RWPE1 (cell line): Measurements from ENCODE around the gene CHRNA9.

Experiments
- CTCF ChIA-PET: fragments of 350-600 bp; sonication (Branson Sonifier 250); formaldehyde crosslinking; extraction: SDS; loops from one replicate; lab custom pipeline; 2021; lab: Yijun Ruan, JAX
- POLR2A ChIA-PET: fragments of 400-600 bp; formaldehyde crosslinking; extraction: SDS; loops from one replicate; lab custom pipeline; 2020; ENCODE audit warnings: antibody characterized with exemption; ENCODE audit not compliant: low non-redundant PET; lab: Yijun Ruan, JAX
- DNase-seq: peaks from one replicate; pipeline ENCODE4 v3.0.0; 2012; ENCODE audit warnings: low spot score
- H3K27ac ChIP-seq: fragments of 450-650 bp; 2 replicates; pipeline ENCODE4 v1.5.1; 2017
- CTCF ChIP-seq: fragments of 450-650 bp; conservative IDR thresholded peaks from 2 replicates; pipeline ENCODE4 v1.5.1; 2017; ENCODE audit warnings: low read depth, mild to moderate bottlenecking

The CHRNA9 gene

GRCh38 chr4:40328383-40328782 is 6.8 kb upstream of the CHRNA9 start:
- CTCF ChIA-PET = interaction anchor here (0.6 to 1.9 kb wide), 3 partner anchors 11 to 179 kb away, joined by 3 to 5 read pairs (median 5); no protein-coding TSS in a partner anchor

GRCh38 chr4:40329805-40330204 is 5.3 kb upstream of the CHRNA9 start:
- ChIA-PET CTCF (no interaction called here), POLR2A (no interaction called here)
- DNase-seq = no peak
- H3K27ac ChIP-seq = no peak overlapping the region
- TF ChIP-seq CTCF = no peak

More at GRCh38 chr4:40328383-40328782, 6.8 kb upstream of the CHRNA9 start:
- POLR2A ChIA-PET = no interaction called here
- no peak for TF ChIP-seq CTCF
- no peak for DNase-seq
- H3K27ac ChIP-seq = no peak overlapping the region

- peak overlapping the region; percentile 17; the same call in 1 of the 2 replicates for H3K27ac ChIP-seq
- TF ChIP-seq CTCF = no peak
- ChIA-PET POLR2A (no interaction called here), CTCF (no interaction called here)
- DNase-seq = no peak
These were observed 4.6 kb upstream of the CHRNA9 start for GRCh38 chr4:40330536-40330935.

GRCh38 chr4:40331101-40331745 is 3.9 kb upstream of the CHRNA9 start:
- POLR2A ChIA-PET = no interaction called here

GRCh38 chr4:40331961-40332360 is 3.2 kb upstream of the CHRNA9 start:
- POLR2A ChIA-PET = no interaction called here
- TF ChIP-seq CTCF = no peak

More at GRCh38 chr4:40331101-40331745, 3.9 kb upstream of the CHRNA9 start:
- CTCF ChIA-PET = interaction anchor here (0.6 kb wide), 1 partner anchor 12 kb away, joined by 4 read pairs; no protein-coding TSS in a partner anchor
- H3K27ac ChIP-seq = peak overlapping the region; percentile 17; the same call in 1 of the 2 replicates
- TF ChIP-seq CTCF = no peak
- DNase-seq = no peak

GRCh38 chr4:40333921-40334352 is 1.2 kb upstream of the CHRNA9 start:
- POLR2A ChIA-PET = interaction anchor here (0.9 kb wide), 1 partner anchor 278 kb away, joined by 3 read pairs; no protein-coding TSS in a partner anchor
- DNase-seq = peak; percentile 94

More at GRCh38 chr4:40331961-40332360, 3.2 kb upstream of the CHRNA9 start:
- CTCF ChIA-PET = no interaction called here
- no peak overlapping the region for H3K27ac ChIP-seq
- DNase-seq = no peak

More at GRCh38 chr4:40333921-40334352, 1.2 kb upstream of the CHRNA9 start:
- TF ChIP-seq CTCF = no peak
- H3K27ac ChIP-seq = peak overlapping the region; percentile 80
- CTCF ChIA-PET = interaction anchor here (0.5 to 0.9 kb wide), 4 partner anchors 8 to 1477 kb away, joined by 3 to 9 read pairs (median 4); no protein-coding TSS in a partner anchor
